ENCODE data around the gene PUS7L. TPM values are rescaled to one million over a fixed set of nuclear protein-coding genes. Genes with fewer than 3 reads are reported as not detected.

The PUS7L gene
- total RNA-seq, 1 experiment from 2014 or later: 14.4 TPM

DNA sequence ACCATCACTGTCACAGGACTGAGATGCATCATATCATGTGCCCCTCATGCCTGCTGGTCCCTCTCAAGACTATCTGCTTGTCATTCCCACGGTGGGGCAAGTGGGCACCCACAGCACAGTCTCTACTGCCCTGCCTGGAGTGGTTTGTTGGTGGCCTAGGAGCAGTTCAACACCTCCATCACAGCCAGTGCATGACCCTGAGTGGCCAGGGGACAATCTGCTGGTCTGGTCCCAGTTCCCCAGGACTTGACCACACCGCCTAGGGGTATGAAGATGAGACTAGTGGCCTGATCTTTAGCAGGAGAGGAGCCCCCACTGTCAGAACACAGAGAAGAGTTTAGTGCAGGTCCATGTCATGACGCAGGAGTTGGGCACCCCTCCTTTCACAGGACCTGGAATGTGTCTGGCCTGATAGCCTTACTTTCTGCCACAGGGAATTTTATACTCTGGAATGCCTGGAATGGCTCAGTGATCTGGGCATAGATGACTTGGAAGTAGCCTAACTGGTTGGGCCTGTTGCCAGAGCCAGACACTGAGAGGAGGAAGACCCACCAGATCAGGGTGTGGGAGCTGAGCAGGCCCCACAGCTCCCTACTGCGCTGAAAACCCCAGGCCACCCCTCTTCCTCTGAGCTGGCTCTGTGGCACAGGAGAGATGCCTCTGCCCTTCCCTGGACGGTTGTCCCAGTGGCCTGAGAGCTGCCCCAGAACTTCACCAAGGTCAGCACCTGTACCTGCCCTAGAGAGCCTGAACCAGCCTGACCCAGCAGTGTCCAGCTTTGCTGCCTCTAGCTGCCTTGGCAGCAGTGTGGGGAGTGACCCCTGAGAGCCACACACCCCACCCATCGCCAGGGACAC is 83.3 kb downstream of the PUS7L start:
- H3K36me3 Mint-ChIP-seq (ENCODE audit: insufficient read depth in 1 of 3, low read depth in 3 of 3): peaks cover 0 to 5% (median 0%) of the 10 kb centered on the region in 3 experiments; a peak in 1 of 7 replicates
- no peaks in the 10 kb centered on the region for H3K27me3 Mint-ChIP-seq (ENCODE audit: low read depth)
- H3K23me2 ChIP-seq (ENCODE audit: insufficient read length, low read depth, low read length, poor library complexity, severe bottlenecking): no peaks in the 10 kb centered on the region
- no peak overlapping the region for H2BK12ac ChIP-seq (ENCODE audit: insufficient read length, low read depth, low read length)
- no peak overlapping the region for H2BK120ac ChIP-seq (ENCODE audit: low read depth, low read length, poor library complexity, severe bottlenecking)
- peaks cover 0 to 10% of the 10 kb centered on the region in 2 experiments; a peak in 3 of 5 replicates for H3K9me3 Mint-ChIP-seq
- no peaks in the 10 kb centered on the region for H3K79me2 ChIP-seq (ENCODE audit: insufficient read depth, low read length)
- H3K9me3 ChIP-seq (ENCODE audit: control insufficient read depth, low read depth, low read length): no peaks in the 10 kb centered on the region
- H2BK20ac ChIP-seq (ENCODE audit: low read depth, low read length, poor library complexity, severe bottlenecking): no peak overlapping the region
- TF ChIP-seq, protein P1, sequence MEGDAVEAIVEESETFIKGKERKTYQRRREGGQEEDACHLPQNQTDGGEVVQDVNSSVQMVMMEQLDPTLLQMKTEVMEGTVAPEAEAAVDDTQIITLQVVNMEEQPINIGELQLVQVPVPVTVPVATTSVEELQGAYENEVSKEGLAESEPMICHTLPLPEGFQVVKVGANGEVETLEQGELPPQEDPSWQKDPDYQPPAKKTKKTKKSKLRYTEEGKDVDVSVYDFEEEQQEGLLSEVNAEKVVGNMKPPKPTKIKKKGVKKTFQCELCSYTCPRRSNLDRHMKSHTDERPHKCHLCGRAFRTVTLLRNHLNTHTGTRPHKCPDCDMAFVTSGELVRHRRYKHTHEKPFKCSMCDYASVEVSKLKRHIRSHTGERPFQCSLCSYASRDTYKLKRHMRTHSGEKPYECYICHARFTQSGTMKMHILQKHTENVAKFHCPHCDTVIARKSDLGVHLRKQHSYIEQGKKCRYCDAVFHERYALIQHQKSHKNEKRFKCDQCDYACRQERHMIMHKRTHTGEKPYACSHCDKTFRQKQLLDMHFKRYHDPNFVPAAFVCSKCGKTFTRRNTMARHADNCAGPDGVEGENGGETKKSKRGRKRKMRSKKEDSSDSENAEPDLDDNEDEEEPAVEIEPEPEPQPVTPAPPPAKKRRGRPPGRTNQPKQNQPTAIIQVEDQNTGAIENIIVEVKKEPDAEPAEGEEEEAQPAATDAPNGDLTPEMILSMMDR (conservative IDR thresholded peaks at IDR 0.05): no peak
- 0 out of 2 replicates have a peak overlapping the region, but pooled peaks have one; percentile 73 for H2BK15ac ChIP-seq (ENCODE audit: low read depth, low read length)
- no peaks in the 10 kb centered on the region for H3K79me1 ChIP-seq (ENCODE audit: insufficient read depth, low read depth, low read length, poor library complexity, severe bottlenecking)
- H3K9ac ChIP-seq (ENCODE audit: extremely low read depth, insufficient read length, low read length): no peak overlapping the region
- H4K20me1 ChIP-seq (ENCODE audit: control insufficient read depth, insufficient read depth, insufficient read length): no peaks in the 10 kb centered on the region
- no peak overlapping the region for H3K4ac ChIP-seq (ENCODE audit: low read depth, low read length)
- no peak overlapping the region for H3K14ac ChIP-seq (ENCODE audit: insufficient read depth, low read length)
- H4K5ac ChIP-seq (ENCODE audit: insufficient read length, low read depth, low read length): no peak overlapping the region
- H3K4me3 Mint-ChIP-seq: no peak overlapping the region
- no peaks in the 10 kb centered on the region for H3K27me3 ChIP-seq (ENCODE audit: insufficient read depth, low read length)
- H3K56ac ChIP-seq (ENCODE audit: insufficient read length, low read depth, low read length): no peak overlapping the region
- no peak overlapping the region for H3T11ph ChIP-seq (ENCODE audit: low read length)
- no CpG with 5 or more reads among the region's 6 CpGs for WGBS (ENCODE audit: extremely low coverage, insufficient read length, low lambda C conversion rate)
- no peak overlapping the region for H3K27ac Mint-ChIP-seq
- no peak overlapping the region for H4K8ac ChIP-seq (replicated peaks; ENCODE audit: insufficient read length, low read depth, low read length)
- H4K91ac ChIP-seq (ENCODE audit: insufficient read length, low read depth, low read length): no peak overlapping the region
- H2AFZ ChIP-seq (ENCODE audit: low read length): no peak overlapping the region
- no peak overlapping the region for H2AK5ac ChIP-seq (ENCODE audit: insufficient read length, low read length)
- DNase-seq: peak; percentile 52
- no peak overlapping the region for H3K4me2 ChIP-seq (ENCODE audit: insufficient read depth, insufficient read length, low read length)
- H3K18ac ChIP-seq (ENCODE audit: insufficient read length, low read depth, low read length): no peak overlapping the region
- no peak overlapping the region for H3K27ac ChIP-seq (ENCODE audit: insufficient read length, low read depth, low read length)
- H3K4me1 Mint-ChIP-seq: no peaks in the 10 kb centered on the region
- H3K4me1 ChIP-seq (ENCODE audit: insufficient read depth, low read length): no peaks in the 10 kb centered on the region
- H2BK5ac ChIP-seq (ENCODE audit: insufficient read length, low read length): no peak overlapping the region
- H3K23ac ChIP-seq (ENCODE audit: insufficient read length, low read depth, low read length): no peak overlapping the region

Measured in H9 (cell line).